ENCODE results near the gene MTRR.

The MTRR gene

DNA sequence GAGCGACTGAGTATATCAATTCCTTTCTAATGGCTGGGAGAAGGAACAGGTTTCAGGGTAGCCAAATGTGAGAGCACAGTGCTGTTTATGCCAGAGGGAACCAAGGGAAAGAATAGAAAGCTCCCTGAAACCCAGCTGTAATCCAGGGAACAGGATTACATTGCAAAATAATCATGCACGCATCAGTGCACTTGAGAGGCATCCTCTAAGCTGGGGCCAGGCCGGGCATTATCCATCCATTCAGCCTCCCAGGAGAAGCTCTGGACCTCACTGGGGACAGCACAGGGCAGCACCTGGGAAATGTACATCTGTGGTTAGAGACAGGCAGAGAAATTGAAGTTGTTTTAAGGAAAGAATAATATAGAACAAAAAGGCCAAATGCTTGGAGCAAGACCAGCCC is 72.7 kb downstream of the MTRR start:
- DNase-seq (ENCODE audit: low read depth in 1 of 2, low spot score in 1 of 2): no peak
- TF ChIP-seq SPI1 (IDR thresholded peaks at IDR 0.05; ENCODE audit: borderline replicate concordance, low read depth): no peak
- no peak for TF ChIP-seq GABPA (IDR thresholded peaks at IDR 0.05; ENCODE audit: low read depth)
- TF ChIP-seq, protein P1, sequence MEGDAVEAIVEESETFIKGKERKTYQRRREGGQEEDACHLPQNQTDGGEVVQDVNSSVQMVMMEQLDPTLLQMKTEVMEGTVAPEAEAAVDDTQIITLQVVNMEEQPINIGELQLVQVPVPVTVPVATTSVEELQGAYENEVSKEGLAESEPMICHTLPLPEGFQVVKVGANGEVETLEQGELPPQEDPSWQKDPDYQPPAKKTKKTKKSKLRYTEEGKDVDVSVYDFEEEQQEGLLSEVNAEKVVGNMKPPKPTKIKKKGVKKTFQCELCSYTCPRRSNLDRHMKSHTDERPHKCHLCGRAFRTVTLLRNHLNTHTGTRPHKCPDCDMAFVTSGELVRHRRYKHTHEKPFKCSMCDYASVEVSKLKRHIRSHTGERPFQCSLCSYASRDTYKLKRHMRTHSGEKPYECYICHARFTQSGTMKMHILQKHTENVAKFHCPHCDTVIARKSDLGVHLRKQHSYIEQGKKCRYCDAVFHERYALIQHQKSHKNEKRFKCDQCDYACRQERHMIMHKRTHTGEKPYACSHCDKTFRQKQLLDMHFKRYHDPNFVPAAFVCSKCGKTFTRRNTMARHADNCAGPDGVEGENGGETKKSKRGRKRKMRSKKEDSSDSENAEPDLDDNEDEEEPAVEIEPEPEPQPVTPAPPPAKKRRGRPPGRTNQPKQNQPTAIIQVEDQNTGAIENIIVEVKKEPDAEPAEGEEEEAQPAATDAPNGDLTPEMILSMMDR (IDR thresholded peaks at IDR 0.05; ENCODE audit: insufficient read depth, low read length): no peak
- TF ChIP-seq, protein P2, sequence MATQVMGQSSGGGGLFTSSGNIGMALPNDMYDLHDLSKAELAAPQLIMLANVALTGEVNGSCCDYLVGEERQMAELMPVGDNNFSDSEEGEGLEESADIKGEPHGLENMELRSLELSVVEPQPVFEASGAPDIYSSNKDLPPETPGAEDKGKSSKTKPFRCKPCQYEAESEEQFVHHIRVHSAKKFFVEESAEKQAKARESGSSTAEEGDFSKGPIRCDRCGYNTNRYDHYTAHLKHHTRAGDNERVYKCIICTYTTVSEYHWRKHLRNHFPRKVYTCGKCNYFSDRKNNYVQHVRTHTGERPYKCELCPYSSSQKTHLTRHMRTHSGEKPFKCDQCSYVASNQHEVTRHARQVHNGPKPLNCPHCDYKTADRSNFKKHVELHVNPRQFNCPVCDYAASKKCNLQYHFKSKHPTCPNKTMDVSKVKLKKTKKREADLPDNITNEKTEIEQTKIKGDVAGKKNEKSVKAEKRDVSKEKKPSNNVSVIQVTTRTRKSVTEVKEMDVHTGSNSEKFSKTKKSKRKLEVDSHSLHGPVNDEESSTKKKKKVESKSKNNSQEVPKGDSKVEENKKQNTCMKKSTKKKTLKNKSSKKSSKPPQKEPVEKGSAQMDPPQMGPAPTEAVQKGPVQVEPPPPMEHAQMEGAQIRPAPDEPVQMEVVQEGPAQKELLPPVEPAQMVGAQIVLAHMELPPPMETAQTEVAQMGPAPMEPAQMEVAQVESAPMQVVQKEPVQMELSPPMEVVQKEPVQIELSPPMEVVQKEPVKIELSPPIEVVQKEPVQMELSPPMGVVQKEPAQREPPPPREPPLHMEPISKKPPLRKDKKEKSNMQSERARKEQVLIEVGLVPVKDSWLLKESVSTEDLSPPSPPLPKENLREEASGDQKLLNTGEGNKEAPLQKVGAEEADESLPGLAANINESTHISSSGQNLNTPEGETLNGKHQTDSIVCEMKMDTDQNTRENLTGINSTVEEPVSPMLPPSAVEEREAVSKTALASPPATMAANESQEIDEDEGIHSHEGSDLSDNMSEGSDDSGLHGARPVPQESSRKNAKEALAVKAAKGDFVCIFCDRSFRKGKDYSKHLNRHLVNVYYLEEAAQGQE (IDR thresholded peaks at IDR 0.05; ENCODE audit: insufficient replicate concordance, low read depth): no peak
- no peak for TF ChIP-seq POLR2AphosphoS5 (IDR thresholded peaks at IDR 0.05; ENCODE audit: low read depth)
- Histone ChIP-seq H3K27me3 (ENCODE audit: insufficient read depth, poor library complexity, severe bottlenecking) (no peaks in the 10 kb centered on the region), H3K4me3 (replicated peaks; ENCODE audit: insufficient read depth, low read length) (no peak overlapping the region), H3K27ac (replicated peaks) (no peak overlapping the region)

DNA sequence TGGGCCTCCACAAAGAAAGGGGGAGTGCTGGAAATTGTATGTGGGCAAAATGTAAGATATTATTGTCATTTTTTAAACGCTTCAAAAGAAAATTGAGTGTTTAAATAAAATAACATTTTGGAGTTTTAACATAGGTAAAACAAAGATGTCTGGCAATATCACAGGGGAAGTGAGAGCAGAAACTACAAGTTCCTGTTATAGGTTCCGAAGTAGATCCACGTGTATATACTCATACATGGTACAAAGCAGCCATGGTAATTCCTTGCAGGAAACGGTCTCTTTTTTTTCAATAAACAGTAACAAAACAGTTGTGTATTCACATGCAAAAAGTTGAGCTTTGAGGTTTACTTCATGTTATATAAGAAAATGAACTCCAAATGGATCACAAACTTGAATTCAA is 78.4 kb downstream of the MTRR start:
- Histone ChIP-seq H3K27me3 (ENCODE audit: insufficient read depth, poor library complexity, severe bottlenecking) (no peaks in the 10 kb centered on the region), H3K27ac (replicated peaks) (no peak overlapping the region), H3K4me3 (replicated peaks; ENCODE audit: insufficient read depth, low read length) (no peak overlapping the region)
- no peak for DNase-seq (ENCODE audit: low read depth in 1 of 2, low spot score in 1 of 2)
- no peak for TF ChIP-seq GABPA (IDR thresholded peaks at IDR 0.05; ENCODE audit: low read depth)
- TF ChIP-seq POLR2AphosphoS5 (IDR thresholded peaks at IDR 0.05; ENCODE audit: low read depth): no peak
- TF ChIP-seq, protein P2 (IDR thresholded peaks at IDR 0.05; ENCODE audit: insufficient replicate concordance, low read depth): no peak
- TF ChIP-seq SPI1 (IDR thresholded peaks at IDR 0.05; ENCODE audit: borderline replicate concordance, low read depth): no peak
- TF ChIP-seq, protein P1 (IDR thresholded peaks at IDR 0.05; ENCODE audit: insufficient read depth, low read length): no peak
